Right forelimb (tissue), 1 donor: Measurements from ENCODE around the gene RPS6KB2.
"Not testable (repeated sequence)": the region's sequence is repeated elsewhere in the genome, so short reads cannot be mapped to it uniquely, and the experiment has no call there.

ENCODE experiments used
- DNase-seq: peaks from one replicate; pipeline ENCODE4 v3.0.0-alpha.2; 2018

The RPS6KB2 gene

DNA sequence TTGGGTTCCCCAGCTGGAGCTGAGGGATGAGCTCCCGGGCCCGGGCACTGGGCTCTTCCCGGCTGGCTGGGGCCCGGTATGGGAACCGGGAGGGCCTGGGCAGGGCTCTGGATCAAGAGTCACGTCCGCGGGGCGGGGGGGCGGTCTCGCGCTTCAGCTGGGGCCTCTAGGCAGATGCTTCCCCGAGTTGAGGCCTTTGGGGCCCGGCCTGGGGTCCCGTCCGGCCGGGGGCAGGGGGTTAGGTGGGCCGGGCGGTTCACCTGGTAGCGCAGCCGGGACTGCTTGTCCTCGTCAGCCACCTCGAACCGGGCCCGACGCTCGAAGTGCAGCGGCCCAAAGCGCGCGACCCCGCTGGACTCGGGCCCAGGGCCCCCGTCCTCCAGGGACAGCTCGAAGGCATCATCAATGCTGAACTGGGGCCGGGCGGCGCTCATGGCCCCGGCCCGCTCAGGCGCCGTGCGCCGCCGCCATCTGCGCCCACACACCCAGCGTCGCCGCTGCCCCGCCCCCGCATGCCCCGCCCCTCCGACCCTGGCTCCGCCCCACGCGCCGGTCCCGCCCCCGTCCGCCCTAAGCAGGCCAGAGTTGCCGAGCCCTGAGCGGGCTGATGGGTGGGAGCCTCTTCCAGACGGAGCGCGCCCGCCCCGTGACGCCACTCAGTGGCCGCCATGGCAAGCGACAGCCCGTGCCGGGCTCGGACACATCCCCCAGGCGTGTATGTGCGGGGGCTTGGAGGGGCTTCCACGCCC lies 40.6 kb downstream of the RPS6KB2 start, which contains the start of gene TMEM134:
TMEM134 (minus strand) TSS at position 493 of the 749 bp plus-strand sequence; CDS start at position 434, 59 bp downstream.
- peak; percentile 97 for DNase-seq

DNA sequence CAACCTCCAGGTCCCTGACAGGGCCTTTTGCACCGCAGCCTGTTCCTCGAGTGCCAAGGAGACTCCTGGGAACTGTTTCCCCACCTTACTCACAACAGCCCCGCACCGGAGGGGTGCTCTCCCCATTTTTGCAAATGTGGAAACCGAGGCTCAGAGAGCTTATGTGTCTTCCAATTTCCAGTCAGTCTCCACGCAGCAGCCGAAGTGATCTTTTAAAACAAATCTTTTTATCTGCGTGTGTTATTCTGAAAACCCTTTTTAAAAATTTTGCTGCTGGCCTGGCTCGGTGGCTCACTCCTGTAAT lies 41.2 kb downstream of the RPS6KB2 start:
- DNase-seq: no peak

DNA sequence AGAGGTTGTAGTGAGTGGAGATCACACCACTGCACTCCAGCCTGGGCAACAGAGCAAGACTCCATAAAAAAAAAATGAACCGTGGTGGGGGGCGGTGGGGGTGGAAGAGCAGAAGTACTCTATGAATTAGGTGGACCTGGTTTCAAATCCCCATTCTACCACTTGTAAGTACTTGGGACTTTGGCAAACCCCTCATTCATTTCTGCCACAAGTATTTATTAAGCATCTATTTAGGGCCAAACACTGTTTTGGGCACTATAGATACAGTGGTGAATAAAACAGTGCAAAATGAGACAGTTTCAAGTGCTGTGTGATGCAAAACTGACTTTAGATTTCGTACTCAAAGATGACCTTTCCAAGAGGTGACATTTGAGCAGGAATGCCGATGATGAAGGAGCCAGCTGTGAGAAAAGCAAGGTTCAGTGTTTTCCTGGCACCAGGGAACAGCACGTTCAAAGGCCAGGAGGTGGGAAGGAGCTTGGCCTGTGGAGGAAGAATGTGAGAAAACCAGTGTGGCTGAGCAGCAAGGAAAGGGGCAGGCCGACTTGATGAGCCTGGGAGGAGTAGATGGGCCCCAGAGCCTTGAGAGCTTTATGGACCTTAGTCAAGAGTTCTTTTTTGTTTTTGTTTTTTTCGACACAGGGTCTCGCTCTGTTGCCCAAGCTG lies 42.2 kb downstream of the RPS6KB2 start:
- DNase-seq: no peak

DNA sequence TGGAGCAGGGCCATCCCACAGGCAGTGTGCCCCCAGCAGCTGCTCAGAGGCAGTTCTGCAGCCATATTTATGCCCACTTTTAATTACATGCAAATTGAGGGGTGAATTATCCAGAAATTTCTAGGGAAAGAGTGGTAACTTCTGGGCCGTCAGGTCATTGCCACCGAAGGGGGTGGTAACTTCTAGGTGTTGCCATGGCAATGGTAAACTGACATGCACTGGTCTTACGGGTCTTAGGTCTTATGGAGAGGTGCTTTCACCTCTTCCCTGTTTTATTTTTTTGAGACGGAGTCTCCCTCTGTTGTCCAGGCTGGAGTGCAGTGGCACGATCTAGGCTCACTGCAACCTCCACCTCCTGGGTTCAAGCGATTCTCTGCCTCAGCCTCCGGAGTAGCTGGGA lies 44.6 kb downstream of the RPS6KB2 start:
- no peak for DNase-seq

DNA sequence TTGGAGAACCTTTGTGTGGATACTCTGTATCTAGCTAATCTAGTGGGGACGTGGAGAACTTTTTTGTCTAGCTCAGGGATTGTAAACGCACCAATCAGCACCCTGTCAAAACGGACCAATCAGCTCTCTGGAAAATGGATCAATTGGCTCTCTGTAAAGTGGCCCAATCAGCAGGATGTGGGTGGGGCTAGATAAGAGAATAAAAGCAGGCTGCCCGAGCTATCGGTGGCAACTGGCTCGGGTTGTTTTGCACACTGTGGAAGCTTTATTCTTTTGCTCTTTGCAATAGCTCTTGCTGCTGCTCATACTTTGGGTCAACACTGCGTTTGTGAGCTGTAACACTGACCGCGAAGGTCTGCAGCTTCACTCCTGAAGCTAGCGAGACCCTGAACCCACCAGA lies 48.4 kb downstream of the RPS6KB2 start:
- DNase-seq: not testable (repeated sequence)

DNA sequence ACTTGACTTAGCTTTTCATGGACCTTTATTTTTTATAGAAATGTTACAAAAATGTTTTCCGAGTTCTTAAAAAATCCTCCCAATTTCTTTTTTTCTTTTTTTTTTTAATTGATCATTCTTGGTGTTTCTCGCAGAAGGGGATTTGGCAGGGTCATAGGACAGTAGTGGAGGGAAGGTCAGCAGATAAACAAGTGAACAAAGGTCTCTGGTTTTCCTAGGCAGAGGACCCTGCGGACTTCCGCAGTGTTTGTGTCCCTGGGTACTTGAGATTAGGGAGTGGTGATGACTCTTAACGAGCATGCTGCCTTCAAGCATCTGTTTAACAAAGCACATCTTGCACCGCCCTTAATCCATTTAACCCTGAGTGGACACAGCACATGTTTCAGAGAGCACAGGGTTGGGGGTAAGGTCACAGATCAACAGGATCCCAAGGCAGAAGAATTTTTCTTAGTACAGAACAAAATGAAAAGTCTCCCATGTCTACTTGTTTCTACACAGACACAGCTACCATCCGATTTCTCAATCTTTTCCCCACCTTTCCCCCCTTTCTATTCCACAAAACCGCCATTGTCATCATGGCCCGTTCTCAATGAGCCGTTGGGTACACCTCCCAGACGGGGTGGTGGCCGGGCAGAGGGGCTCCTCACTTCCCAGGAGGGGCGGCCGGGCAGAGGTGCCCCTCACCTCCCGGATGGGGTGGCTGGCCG lies 49.2 kb downstream of the RPS6KB2 start:
- not testable (repeated sequence) for DNase-seq

DNA sequence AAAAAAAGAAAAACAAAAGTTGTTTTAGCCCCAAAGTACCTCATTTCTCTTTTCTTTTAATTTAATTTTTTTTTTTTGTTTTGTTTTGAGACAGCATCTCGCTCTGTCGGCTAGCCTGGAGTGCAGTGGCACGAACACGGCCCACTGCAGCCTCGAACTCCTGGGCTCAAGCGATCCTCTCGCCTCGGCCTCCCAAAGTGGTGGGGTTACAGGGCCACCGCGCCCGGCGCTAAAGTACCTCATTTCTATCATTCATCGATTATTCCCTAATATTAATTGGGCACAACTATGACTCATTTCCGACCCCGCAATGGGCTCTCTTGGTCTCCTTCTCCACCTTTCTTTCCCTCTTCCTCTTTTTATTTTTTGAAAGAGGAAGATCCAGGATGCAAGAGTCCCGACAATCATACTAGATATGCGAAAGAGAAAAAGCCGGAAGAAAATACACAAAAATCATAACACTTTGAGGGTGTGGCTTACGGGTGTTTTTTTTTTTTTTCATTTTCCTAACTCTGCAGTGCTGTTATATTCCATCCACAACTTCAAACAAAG lies 54.1 kb downstream of the RPS6KB2 start:
- DNase-seq: no peak

DNA sequence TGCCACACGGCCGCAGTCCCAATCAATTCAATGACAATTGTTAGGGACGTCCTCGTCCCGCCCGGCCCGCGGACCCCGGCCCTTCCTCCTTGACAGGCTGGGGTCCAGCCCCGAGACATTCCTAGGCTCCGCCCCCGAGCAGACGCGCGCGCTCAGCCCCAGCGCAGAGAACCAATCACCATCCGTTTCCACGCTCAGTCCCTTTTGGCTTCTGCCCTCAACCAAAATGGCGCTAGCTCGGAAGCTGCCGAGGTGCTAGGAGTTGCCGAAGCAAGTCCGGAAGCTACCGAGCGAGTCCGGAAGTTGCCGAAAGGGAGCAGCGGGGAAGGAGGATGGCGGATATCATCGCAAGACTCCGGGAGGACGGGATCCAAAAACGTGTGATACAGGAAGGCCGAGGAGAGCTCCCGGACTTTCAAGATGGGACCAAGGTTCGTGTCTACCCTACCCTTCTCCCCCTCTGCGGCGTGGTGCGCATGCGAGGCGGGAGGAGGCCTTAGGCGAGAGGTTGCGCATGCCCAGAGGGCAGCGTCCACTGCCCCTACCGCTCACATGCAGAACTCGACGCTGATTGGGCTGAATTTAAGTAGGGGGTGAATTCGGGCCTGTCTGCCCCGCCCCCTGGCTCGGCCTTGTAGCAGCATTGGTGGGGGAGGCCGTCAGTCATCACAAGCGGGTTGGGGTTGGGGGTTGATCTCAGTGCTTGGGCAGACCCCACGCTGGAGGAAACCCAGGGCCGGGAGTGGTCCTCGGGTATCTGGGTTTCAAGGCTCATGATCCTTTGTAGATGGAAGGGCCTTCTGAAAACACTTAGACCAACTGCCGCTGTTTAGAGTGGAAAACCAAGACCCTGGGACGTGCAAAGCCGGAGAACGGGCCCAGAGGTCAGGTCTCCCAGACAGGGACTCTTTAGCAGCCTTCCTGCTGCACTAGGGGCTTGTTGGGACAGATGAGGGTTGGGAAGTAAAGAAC lies 54.8 kb downstream of the RPS6KB2 start, which contains the start of gene AIP:
AIP (plus strand) TSS at position 200 of the 972 bp plus-strand sequence; CDS start at position 333, 133 bp downstream.
- DNase-seq: peak; percentile 96

DNA sequence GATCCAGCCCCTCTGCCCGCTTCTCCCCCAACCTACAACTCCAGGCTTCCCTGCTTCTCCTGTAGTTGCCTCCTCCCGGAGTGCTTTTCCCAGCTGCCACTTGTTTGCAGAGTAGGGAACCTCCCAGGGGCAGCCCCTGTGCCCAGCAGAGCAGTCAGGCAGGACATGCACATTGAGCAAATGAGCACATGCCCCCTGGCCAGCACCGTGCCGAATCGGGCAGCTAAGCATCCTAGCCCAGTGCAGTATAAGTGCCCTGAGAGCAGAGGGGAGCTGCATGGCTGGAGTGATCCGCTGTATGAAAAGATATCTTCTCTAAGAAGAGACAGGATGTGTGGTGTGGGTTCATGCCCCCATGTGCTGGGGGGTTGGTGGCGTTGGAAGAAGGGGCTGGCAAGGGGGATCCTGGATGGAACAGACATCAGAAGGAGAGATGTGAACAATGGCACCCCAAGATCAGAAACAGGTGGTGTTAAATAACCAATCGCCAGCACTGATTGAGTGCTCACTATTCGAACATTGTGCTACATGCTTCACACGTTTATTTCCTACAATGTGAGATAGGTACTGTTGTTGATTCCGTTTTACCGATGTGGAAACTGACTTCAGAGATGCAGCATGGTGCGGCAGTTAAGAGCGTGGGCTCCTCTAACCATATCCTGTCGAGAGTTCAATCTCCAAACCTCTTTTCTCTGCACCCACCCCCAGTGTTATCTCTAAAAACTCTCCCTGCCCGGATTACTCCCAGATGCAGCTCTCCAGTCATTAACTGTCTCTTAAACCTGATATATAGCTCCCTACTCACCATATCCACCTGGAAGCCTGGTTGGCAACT lies 55.8 kb downstream of the RPS6KB2 start:
- no peak for DNase-seq

DNA sequence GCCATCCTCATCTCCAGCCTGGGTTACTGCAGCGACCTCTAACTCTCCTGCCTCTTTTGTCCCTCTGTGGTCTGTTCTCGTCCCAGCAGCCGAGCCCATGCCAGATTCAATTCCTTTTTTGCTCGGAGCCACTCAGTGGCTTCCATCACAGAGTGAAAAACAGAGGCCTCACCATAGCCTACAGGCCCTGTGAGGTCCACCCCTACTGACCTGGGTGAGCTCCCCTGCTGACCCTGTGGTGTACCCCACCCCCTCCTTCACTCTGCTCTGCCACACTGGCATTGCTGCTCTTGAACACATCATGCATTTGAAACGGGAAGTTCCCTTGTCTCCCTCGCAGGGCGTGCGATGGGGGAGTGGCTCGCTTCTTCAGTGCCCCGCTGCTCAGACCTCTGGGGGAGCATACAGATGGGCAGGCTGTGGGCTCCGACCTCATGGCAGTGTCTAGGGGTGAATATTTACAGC lies 56.6 kb downstream of the RPS6KB2 start:
- no peak for DNase-seq
